GM19193 (cell line): ENCODE data around the gene FHIP1A.

ENCODE experiments used
- POLR2A ChIP-seq: IDR thresholded peaks from 4 replicates; pipeline ENCODE4 v1.6.1; 2011; ENCODE audit not compliant: insufficient read depth, insufficient read length; ENCODE audit errors: extremely low read depth

FHIP1A gene

DNA sequence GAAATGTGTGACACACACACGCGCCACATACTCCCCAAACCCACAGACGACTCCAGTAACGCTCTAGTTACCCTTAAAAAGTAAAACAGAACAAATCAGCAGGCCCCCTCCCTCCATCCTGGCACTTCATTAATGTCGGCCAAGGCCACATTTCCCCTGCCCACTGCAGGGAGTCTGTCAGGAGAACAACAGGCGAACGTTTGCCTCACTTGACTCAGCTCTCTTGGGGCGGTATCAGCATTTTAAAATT, 671 bp upstream of the FHIP1A start:
- no peak for TF ChIP-seq POLR2A

DNA sequence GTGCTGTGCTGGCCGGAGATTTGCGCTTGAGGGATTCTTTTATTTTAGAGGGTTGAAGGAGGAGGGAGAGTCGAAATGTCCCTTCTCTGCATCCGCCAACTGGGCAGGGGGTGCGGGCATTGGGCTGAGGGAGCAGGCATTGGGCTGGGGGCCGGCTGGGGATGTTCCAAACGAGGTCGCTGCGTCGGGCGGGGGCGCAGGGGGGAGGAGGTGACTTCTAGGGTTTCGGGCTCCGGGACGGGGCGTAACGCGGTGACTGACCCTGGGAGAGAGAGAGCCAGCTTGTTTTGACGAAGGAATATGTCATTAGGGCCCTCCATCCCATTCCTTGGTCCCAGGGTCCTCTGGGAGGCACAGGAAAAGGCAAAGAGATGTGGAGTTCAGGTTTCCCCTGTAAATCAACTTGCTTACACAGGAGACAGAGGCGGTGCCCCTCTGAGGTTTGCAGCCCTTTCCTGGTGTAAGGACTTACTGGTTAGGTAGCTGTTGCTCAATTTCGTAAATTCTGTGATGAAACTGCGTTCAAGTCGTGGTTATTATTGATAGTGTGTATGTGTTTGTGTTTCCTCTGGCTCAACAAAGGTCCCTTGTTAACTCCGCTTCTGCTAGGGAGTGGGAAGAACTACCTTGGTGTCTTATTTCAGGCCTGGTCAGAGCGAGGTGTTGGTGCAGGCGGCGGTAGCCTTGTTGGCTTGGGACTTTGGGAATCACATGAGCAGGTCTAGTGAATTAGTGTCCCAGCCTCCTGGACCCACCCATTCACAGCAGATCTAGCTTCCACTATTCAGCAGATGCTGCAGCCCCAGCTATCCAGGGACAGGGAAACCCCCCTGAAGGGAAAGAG, 716 bp downstream of the FHIP1A start:
- no peak for TF ChIP-seq POLR2A

DNA sequence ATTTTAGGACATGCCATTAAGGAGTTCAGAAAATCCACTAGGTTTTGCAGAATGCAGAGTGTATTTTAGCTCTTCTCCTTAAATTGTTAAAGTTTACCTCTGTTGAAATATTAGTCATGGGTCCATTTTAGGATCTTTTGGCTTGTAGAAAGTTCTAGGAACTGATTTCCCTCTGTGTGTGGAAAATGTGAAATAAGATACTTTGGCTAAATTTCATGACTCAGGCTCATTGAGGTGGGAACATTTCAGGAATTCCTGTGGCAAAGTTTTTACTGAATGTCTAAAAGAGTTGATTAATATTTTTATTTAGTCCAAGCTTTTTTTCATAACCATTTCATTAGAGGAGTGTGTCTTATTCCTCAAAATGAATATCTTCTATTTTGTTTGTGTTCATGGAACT, 7.0 kb downstream of the FHIP1A start:
- no peak for TF ChIP-seq POLR2A

DNA sequence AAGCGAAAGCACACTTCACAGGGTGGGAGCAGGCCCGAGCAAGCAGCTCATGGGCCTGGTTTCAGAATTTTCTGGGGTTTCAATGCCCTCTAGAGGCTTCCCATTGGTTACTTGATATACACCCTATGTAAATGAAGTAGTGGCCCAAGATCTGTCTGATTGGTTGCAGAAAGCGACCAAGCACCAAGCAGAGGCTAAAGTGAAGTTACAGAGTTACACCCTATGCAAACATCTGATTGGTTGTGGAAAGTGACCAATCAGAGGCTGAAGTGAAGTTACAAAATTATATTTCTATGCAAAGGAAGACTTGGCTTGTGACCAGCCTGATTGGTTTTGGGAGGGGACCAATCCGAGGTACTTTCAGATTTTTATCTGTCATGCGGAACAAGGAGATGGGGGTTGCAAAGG, 8.2 kb downstream of the FHIP1A start:
- no peak for TF ChIP-seq POLR2A

DNA sequence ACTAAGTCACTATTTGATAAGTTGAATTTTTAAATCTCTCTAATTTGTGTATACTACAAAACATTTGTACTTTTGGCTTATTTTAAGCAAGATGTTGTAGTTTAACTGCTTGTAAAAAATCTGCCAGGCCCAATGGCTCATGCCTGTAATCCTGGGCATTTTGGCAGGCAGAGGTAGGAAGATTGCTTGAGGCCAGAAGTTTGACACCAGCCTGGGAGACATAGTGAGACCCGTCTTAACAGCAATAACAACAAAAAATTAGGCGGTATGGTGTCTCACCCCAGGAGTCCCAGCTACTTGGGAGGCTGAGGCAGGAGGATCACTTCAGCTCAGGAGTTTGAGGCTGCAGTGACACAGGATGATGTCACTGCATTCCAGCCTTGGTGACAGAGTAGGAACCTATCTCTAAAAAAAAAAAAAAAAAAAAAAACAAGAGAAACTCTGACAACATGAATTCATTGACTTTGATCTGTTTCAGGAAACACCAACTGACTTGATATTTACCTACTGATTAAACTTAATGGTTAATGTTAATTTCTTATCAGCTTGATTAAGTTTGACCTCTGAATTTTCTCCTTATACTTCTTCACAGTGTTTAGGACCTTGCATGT, 8.9 kb downstream of the FHIP1A start:
- TF ChIP-seq POLR2A = no peak

DNA sequence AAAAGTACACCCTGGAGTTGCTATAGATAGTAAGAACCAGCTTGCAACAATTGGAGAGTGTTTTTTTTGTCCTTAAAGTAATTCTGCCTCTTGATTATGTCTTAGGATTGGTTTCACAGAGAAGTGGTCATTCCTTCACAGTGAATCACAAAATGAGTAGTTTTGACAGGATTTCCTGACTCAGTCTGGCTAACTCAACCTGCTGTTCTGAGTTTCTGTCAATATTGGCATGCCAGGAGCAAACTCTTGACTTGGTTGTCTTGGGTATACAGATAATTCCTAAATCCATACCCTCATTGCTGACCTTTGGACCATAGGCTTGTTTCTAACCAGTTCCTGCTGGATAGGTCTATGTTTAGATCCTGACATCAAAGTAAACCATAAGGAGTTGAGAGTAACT, 9.4 kb downstream of the FHIP1A start:
- TF ChIP-seq POLR2A = no peak

DNA sequence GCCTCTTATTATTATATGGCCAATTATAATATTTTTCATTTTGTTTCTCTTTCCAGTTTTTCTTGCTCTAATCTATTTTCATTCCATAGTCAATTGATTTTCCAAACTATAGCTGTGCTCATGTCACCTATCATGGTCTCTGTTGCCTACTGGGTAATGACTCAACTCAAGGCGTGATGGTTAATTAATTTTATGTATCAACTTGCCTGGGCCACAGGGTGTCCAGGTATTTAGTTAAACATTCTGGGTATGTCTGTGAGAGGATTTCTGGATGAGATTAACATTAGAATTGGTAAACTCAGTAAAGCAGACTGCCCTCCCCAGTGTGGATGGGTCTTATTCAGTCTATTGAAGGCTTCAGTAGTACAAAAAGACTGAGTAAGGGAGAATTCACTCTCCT, 9.9 kb downstream of the FHIP1A start:
- TF ChIP-seq POLR2A = no peak

DNA sequence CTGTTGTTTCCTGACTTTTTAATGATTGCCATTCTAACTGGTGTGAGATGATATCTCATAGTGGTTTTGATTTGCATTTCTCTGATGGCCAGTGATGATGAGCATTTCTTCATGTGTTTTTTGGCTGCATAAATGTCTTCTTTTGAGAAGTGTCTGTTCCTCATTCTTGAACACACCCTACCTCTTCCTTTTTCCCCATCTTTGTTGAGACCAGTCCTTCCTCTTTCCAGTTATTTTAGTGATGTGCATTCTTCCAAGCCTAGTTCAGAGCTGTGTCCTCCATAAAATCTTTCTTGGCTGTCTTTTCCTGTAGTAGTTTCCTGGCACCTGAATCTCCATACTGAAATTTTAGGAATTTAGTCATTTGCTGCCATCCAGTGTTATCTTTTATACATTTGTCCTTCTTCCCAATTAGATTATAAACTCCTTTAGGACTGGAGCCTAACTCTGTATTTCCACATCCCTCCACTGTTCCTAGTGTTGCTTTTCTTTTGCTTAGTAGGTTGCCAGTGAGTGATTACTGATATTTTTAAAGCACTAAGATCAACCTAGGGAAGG, 11.4 kb downstream of the FHIP1A start:
- no peak for TF ChIP-seq POLR2A

DNA sequence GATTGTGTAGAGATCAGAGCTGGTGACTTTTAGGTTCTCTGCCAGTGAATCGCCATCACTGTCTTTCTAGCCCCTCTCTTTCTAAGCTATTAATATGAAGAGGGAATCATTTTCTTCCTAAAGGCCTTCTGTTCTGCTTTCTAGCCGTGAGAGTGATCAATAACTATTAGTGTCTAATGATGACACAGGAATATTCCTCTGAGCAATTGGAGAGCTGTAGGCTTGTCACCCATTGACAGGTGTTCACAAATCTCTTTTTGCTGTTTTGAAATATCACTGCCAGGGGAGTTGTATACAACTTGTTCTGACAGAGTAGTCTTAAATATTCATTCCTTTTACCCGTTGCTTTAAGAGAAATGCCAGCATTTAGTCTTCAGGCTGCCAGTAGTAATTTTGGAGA, 13.9 kb downstream of the FHIP1A start:
- TF ChIP-seq POLR2A = no peak

DNA sequence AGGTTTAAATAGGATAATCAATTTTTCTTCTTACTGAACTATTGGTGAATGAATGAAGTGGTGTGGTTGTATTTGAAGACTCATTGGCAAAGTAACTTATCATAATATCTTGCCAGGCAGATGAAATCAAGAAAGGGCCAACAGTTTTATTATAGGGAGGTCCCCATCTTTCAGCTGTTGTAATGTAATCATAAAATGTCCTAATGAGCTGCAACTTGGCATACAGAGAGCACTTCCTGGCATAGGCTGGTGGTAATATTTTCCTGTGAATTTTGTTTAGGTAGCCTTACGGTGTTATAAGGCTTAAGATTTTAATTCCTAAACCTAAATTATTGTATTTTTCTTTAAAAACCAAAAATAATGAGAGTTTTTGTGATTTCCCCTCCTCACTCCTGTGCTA, 17.5 kb downstream of the FHIP1A start:
- no peak for TF ChIP-seq POLR2A

DNA sequence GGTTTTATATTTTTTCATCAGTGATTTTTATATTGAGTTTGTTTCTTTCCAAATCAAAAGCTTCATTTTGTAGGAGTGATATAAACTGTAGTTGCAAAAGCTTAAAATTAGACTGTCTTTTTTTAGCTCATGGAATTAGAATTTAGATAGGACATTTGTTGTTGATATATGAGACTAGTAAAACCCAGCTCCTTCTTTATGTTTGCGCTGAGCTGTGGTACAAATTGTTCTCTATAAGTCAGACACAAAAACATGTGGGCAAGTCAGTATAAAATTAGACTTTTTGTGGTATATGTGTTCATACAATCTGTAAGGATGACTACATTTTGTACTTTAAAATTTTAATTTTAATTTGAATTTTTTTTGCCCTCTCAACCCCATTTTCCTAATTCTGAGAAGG, 18.3 kb downstream of the FHIP1A start:
- no peak for TF ChIP-seq POLR2A

DNA sequence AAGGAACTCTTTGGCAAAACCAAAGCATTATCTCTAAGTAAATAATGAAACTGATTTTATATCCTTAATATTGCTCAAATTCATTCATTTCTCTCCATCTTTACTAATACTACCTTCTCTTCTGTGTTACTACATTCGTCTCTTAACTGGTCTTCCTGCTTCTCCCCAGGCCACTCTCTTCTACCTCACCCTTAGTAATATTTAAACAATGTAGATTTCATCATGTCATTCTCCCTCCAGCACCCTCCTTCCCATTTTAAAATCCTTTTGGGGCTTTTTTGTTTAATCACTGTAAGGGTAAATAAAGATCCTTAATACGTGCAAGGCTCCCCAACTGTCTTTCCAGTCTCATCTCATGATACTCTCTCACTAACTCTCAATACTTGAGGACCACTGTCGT, 19.4 kb downstream of the FHIP1A start:
- TF ChIP-seq POLR2A = no peak

DNA sequence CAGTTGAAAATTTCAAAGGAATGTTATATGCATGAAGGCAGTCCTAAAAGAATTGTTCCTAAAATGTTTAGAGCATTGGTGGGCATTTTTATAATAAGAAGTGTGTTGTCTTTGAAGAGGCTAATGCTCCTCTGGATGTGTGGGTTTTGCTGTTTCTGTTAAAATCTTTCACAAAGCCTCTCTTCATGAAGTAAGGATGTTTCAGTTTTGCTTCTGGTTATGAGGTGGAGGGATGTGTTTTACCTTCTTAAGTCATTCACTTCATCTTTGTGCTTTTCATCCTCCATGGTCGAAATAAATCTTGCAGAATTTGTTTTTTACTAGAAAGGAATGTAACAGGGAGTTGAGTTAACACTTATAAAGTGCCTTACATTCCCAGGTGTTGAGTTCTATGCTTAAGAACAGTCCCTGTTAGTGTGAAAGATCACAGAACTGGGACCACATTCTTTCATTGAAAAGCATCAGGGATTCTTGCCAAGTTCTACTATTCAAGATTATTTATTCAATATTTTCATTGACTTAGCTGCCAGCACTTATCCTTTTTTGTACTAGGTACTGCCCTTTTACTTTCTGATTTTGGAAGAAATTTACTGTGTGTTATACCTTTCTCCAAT, 21.1 kb downstream of the FHIP1A start:
- no peak for TF ChIP-seq POLR2A

DNA sequence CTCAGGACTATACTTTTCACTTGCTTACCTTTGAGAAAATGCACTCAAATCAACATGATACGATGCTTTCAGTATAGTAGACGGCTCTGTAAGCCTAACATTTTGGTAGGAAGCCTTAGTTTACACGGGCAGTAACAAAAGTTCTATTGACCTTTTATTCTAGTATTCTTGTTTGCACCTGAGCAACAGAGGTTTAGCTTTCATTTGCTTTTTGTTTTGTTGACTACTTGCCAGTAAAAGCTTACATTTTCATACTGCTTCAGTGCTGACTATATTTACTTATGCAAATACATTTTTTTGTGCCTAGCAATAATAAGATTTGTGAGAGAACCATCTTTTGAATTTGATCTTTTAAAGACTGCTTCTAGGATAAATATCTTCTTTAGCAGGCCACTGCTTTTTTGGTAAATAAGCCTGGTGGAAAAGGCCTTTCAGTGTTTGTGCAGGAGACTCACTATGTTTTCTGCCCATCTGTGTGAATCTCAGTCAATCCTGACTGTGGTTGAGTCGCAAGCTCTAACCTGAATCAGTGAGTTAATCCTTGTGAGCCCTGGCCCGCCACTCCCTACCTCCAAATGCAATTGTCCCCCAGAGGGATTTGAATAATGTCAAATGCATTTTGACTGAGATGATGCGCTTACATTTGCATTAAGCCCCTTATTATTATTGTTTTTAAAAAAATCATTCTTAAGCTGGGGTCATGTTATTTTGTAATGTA, 21.9 kb downstream of the FHIP1A start:
- no peak for TF ChIP-seq POLR2A

DNA sequence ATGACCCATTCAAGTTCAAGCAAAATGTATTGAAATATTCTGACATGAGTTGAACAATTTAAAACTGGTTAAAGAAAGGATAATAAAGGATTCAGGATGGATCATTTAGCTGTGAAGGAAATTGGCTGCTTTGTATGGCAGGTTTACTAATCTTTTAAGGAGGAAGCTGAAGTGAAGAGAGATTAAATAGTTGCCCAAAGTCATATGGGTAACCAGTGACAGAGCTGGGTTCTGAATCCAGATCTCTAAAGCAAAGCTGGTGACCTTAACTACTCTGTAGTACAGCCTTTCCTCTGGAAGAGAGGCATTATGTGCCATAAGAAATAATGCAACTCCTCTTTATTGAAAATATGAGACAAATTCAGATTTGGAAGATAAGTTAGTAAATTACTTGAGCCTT, 22.8 kb downstream of the FHIP1A start:
- no peak for TF ChIP-seq POLR2A
